Endothelial cell (in vitro differentiated cells): ENCODE data around the gene MTHFSD. TPM values are rescaled to one million over a fixed set of nuclear protein-coding genes. Genes with fewer than 3 reads are reported as not detected.

Experiments used
- DNase-seq: peaks from one replicate; pipeline ENCODE4 v3.0.0; 2021; ENCODE audit warnings: low spot score
- H3K27ac Mint-ChIP-seq: one replicate; pipeline ENCODE4 v1.8.0; 2021; ENCODE audit warnings: mixed read lengths, inconsistent platforms; ENCODE audit not compliant: unreplicated experiment
- H3K27me3 Mint-ChIP-seq: one replicate; pipeline ENCODE4 v1.8.0; 2021; ENCODE audit warnings: mild to moderate bottlenecking, moderate library complexity, mixed read lengths, inconsistent platforms; ENCODE audit not compliant: unreplicated experiment
- H3K36me3 Mint-ChIP-seq: one replicate; pipeline ENCODE4 v1.8.0; 2021; ENCODE audit warnings: mild to moderate bottlenecking, low read depth, mixed read lengths, inconsistent platforms; ENCODE audit not compliant: unreplicated experiment
- H3K4me1 Mint-ChIP-seq: one replicate; pipeline ENCODE4 v1.8.0; 2021; ENCODE audit warnings: mild to moderate bottlenecking, mixed read lengths, inconsistent platforms; ENCODE audit not compliant: unreplicated experiment
- H3K4me3 Mint-ChIP-seq: one replicate; pipeline ENCODE4 v1.8.0; 2021; ENCODE audit warnings: mild to moderate bottlenecking, mixed read lengths, inconsistent platforms; ENCODE audit not compliant: unreplicated experiment
- H3K9me3 Mint-ChIP-seq: one replicate; pipeline ENCODE4 v1.8.0; 2021; ENCODE audit warnings: mixed read lengths, inconsistent platforms; ENCODE audit not compliant: unreplicated experiment
- total RNA-seq: library from RNA; stranded (reverse); fragmentation: NEBNext Ultra II Directional; extraction: Animal tissue kit (Norgen Biotek cat#: 25700); gene quantifications from one replicate; pipeline ENCODE4 v1.2.1, GENCODE V29; 2021; ENCODE audit not compliant: unreplicated experiment
- TF ChIP-seq, protein P1 (sequence below): fragments of 200-600 bp; sonication (generic); IDR thresholded peaks from one replicate; pipeline ENCODE4 v1.5.0; 2021; ENCODE audit warnings: antibody characterized with exemption; ENCODE audit not compliant: unreplicated experiment

The MTHFSD gene
- total RNA-seq, 1 donor from 2014 or later, result 30.6 TPM

DNA sequence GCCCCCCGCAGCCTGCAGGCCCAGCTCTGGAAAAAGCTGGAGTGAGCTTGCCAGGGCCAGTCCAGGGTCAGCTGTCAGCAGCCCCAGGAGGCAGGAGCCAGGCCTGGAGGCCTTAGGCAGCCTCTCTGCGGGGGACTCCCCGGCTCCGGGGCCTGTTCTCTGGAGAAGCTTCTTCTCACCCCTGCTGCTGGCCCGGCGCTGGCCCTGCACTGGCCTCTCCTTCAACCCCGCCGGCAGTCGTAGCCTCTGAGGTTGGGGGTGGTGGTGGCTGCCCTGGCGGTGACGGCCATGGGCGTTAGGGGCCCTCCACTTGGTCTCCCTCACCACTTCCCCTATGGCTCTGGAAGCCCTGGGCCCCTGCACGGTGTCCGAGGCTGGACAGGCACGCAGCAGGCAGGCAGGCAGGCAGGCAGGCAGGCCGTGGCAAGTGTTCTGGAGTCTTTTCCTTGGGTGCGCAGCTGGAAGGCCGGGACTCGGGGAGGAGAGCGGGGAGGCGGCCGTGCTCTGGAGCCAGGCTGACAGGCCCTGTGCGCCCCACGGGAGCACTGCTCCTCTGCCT, 42.7 kb downstream of the MTHFSD start:
- Mint-ChIP-seq H3K27me3 (peaks cover 37% of the 10 kb centered on the region), H3K4me1 (peaks cover 19% of the 10 kb centered on the region), H3K4me3 (no peak overlapping the region), H3K27ac (no peak overlapping the region), H3K36me3 (peaks cover 3% of the 10 kb centered on the region), H3K9me3 (no peaks in the 10 kb centered on the region)
- DNase-seq, result no peak
- TF ChIP-seq, protein P1, sequence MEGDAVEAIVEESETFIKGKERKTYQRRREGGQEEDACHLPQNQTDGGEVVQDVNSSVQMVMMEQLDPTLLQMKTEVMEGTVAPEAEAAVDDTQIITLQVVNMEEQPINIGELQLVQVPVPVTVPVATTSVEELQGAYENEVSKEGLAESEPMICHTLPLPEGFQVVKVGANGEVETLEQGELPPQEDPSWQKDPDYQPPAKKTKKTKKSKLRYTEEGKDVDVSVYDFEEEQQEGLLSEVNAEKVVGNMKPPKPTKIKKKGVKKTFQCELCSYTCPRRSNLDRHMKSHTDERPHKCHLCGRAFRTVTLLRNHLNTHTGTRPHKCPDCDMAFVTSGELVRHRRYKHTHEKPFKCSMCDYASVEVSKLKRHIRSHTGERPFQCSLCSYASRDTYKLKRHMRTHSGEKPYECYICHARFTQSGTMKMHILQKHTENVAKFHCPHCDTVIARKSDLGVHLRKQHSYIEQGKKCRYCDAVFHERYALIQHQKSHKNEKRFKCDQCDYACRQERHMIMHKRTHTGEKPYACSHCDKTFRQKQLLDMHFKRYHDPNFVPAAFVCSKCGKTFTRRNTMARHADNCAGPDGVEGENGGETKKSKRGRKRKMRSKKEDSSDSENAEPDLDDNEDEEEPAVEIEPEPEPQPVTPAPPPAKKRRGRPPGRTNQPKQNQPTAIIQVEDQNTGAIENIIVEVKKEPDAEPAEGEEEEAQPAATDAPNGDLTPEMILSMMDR, result no peak

DNA sequence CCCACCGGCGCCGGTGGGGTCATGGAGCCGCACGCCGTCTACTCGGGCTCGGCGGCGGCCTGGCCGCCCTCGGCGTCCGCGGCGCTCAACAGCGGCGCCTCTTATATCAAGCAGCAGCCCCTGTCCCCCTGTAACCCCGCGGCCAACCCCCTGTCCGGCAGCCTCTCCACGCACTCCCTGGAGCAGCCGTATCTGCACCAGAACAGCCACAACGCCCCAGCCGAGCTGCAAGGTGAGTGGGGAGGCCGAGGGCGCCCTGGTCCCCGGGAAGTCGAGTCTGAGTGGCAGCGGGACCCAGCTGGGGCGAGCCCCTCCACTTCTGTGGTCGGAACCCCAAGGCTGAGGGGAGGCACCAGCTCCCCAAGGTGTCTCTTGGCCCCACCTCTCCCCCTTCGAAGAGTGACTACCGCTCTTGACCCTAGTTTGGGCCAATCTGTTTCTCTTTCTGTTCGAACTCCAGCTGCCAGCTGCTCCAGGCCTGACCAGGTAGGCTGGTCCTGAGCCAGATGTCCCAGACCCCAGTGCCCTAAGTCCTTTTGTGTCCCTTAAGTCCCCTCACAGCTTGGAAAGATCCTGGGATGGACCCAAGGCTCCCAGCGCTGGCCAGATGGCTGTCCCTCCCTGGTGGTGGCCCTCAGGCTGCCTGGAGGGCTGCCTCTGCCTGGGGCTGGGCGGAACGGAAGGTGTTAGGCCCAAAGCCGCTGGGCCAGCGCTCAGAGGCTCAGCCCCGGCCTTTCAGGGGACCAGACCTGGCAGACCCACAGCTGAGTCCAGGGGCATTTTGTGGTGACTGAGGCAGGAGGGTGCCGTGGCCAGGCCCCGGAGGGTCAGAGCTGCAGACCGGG, 43.5 kb downstream of the MTHFSD start:
- no peak for DNase-seq
- H3K9me3 Mint-ChIP-seq, result no peaks in the 10 kb centered on the region
- peaks cover 18% of the 10 kb centered on the region for H3K4me1 Mint-ChIP-seq
- peaks cover 37% of the 10 kb centered on the region for H3K27me3 Mint-ChIP-seq
- peaks cover 3% of the 10 kb centered on the region for H3K36me3 Mint-ChIP-seq
- peak overlapping the region; percentile 69 for H3K4me3 Mint-ChIP-seq
- H3K27ac Mint-ChIP-seq, result no peak overlapping the region
- TF ChIP-seq, protein P1, result no peak

DNA sequence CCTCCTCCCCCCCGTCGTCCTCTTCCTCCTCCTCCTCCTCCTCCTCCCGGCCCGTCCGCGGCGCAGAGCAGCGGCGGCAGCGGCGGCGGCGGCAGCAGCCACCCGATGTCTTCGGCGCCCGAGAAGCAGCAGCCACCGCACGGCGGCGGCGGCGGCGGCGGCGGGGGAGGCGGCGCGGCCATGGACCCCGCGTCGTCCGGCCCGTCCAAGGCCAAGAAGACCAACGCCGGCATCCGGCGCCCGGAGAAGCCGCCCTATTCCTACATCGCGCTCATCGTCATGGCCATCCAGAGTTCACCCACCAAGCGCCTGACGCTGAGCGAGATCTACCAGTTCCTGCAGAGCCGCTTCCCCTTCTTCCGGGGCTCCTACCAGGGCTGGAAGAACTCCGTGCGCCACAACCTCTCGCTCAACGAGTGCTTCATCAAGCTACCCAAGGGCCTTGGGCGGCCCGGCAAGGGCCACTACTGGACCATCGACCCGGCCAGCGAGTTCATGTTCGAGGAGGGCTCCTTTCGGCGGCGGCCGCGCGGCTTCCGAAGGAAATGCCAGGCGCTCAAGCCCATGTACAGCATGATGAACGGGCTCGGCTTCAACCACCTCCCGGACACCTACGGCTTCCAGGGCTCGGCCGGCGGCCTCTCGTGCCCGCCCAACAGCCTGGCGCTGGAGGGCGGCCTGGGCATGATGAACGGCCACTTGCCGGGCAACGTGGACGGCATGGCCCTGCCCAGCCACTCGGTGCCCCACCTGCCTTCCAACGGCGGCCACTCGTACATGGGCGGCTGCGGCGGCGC, 44.4 kb downstream of the MTHFSD start, which contains the start of gene FOXF1:
FOXF1 (plus strand) TSS at position 63 of the 797 bp plus-strand sequence; CDS start at position 106, 43 bp downstream.
- TF ChIP-seq, protein P1, result no peak
- Mint-ChIP-seq H3K36me3 (peaks cover 3% of the 10 kb centered on the region), H3K9me3 (no peaks in the 10 kb centered on the region), H3K4me1 (peaks cover 18% of the 10 kb centered on the region), H3K27me3 (peaks cover 44% of the 10 kb centered on the region), H3K4me3 (peak within 1 kb of the TSS; percentile 37), H3K27ac (no peak within 1 kb of the TSS)
- no peak for DNase-seq

DNA sequence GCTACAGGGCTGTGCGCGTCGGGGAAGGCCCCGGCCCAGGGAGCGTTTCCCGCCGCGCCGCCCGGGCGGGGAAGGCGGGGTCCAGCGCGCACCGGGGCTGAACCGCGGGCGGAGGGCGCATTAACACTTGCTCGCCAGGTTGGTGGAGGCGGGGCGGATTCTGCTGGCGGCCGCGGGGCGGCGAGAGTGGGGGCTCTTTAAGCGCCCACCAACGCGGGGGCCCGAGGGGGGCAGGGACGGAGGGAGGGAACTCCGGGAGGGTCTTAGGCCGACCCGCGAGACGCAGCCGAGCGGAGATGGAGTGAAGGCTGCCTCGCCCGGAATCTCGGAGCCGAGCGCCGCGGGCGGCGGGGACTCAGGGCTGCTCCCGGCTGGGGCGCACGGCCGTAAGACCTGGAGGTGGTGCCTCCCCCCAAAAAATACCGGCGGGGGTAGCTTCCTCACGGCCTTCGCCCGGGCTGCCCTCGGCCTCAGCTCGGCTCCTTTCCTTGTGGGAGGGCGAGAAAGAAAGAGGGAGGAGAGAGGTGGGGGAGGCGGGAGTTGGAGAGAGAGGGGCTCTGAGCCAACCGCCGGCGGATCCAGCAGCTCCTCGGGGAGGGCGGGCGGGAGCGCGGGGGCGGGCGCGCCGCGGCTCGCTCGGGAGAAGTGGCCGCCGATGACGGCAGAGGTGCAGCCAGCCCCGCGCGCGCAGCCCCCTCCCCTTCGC, 45.1 kb downstream of the MTHFSD start:
- no peak overlapping the region for H3K4me3 Mint-ChIP-seq

More for the DNA sequence above, 45.1 kb downstream of the MTHFSD start:
- no peak for DNase-seq
- Mint-ChIP-seq H3K27ac (no peak overlapping the region), H3K4me1 (peaks cover 21% of the 10 kb centered on the region), H3K27me3 (peaks cover 46% of the 10 kb centered on the region), H3K36me3 (peaks cover 3% of the 10 kb centered on the region), H3K9me3 (no peaks in the 10 kb centered on the region)
- TF ChIP-seq, protein P1, result no peak
